Karpas-422 (cell line): ENCODE results near the gene CXCL1. TPM values are rescaled to one million over a fixed set of nuclear protein-coding genes. Genes with fewer than 3 reads are reported as not detected.

Source experiments
- DNase-seq: peaks from one replicate; pipeline ENCODE4 v3.0.0-alpha.2; 2015
- H2AFZ ChIP-seq: fragments of 200-600 bp; sonication (generic); 2 replicates; pipeline ENCODE4 v1.6.1; 2014; ENCODE audit warnings: antibody characterized with exemption, low read length, mixed read lengths
- H3K27ac ChIP-seq: fragments of 200-600 bp; sonication (generic); 2 replicates; pipeline ENCODE4 v1.5.1; 2014; ENCODE audit warnings: mild to moderate bottlenecking, low read length, moderate library complexity
- H3K27me3 ChIP-seq: fragments of 200-600 bp; sonication (generic); 2 replicates; pipeline ENCODE4 v1.6.1; 2014; ENCODE audit warnings: low read length, mixed read lengths
- H3K36me3 ChIP-seq: fragments of 200-600 bp; sonication (generic); 2 replicates; pipeline ENCODE4 v1.6.1; 2014; ENCODE audit warnings: low read length, mixed read lengths; ENCODE audit not compliant: insufficient read depth
- H3K4me1 ChIP-seq: fragments of 200-600 bp; sonication (generic); 2 replicates; pipeline ENCODE4 v1.6.1; 2014; ENCODE audit warnings: mild to moderate bottlenecking, low read length, mixed read lengths
- H3K4me2 ChIP-seq: fragments of 200-600 bp; sonication (generic); 2 replicates; pipeline ENCODE4 v1.6.1; 2014; ENCODE audit warnings: low read length, low read depth, mild to moderate bottlenecking; ENCODE audit not compliant: poor library complexity, severe bottlenecking
- H3K4me3 ChIP-seq: fragments of 200-600 bp; sonication (generic); 2 replicates; pipeline ENCODE4 v1.5.1; 2014; ENCODE audit warnings: mild to moderate bottlenecking, antibody characterized with exemption, low read length, mixed read lengths
- H3K79me2 ChIP-seq: fragments of 200-600 bp; sonication (generic); 2 replicates; pipeline ENCODE4 v1.6.1; 2014; ENCODE audit warnings: mild to moderate bottlenecking, low read length, mixed read lengths
- H3K9ac ChIP-seq: fragments of 200-600 bp; sonication (generic); 2 replicates; pipeline ENCODE4 v1.6.0; 2014; ENCODE audit warnings: low read length
- H3K9me2 ChIP-seq: fragments of 200-600 bp; sonication (generic), shearing (Covaris generic); replicated peaks from 2 replicates; pipeline ENCODE4 v1.6.0; 2014; ENCODE audit warnings: mild to moderate bottlenecking, low read length, moderate library complexity; ENCODE audit not compliant: insufficient read depth
- H3K9me3 ChIP-seq: fragments of 300-700, 200-600 bp; sonication (generic); 2 replicates; pipeline ENCODE4 v1.6.1; 2014; ENCODE audit warnings: low read length, mixed read lengths
- H4K20me1 ChIP-seq: fragments of 200-600 bp; sonication (generic); 2 replicates; pipeline ENCODE4 v1.6.1; 2014; ENCODE audit warnings: mild to moderate bottlenecking, antibody characterized with exemption, low read length, low read depth; ENCODE audit not compliant: insufficient read depth
- total RNA-seq: library from RNA; depleted of rRNA; stranded (reverse); fragments of >200 nt; shearing (Covaris generic); gene quantifications from 2 replicates; pipeline ENCODE4 v1.2.3, GENCODE V29; 2014; ENCODE audit warnings: low replicate concordance

Gene CXCL1
- total RNA-seq, 1 experiment from 2014 or later = not detected

DNA sequence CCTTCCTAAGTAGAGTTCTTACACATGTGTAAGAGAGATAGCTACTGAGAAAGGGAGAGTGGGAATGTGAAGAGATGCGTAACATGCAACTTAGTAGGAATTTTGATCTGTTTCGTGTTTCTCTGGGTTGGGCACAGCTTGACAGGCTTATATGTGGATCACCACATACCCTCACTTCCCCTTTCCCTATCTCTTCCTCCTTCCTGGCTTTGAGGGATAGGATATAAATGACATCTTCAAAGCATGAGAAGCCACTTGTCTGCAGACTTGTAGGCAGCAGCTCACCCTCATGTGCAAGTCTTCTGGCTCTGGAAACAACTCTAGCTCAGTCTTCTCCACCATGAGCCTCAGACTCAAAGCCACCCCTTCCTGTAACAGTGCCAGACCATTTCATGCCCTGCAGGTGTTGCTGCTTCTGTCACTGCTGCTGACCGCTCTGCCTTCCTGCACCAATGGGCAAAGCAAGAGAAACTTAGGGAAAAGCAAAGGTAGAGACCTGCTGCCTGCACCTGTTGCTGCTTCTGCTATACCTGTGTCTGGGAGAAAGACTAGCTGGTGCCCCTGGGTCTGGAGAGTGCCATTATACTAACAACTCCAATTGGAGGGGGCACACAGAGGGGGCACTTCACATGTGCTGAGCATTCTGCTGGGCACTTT lies 21.5 kb upstream of the CXCL1 start:
- no peak overlapping the region for H2AFZ ChIP-seq

DNA sequence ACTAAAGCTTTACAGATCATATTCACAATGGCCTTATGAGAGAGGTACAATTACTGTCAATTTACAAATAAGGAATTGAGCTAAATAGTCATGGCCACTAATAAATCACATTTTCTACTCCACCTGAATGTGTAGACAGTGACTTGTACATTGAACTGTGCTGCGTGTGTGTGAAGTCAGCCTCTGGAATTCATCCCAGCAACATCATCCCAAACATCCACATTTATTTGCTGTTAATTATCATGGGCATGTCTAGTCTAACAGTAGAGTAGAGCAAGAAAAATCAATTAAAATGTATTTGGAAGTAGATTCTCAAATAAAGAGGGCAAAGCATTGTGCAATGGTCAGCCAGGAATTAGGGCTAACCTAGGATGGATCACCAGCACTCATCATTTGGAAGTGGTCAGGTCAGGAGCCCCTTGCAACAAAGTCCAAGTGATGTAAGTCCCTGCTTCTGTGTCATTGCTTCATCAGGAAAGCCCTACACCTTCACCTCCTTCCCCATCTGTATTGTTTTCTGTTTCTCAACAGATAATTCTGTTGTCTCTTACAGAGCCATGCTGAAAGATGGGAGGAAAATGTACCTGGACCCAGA lies 20.9 kb upstream of the CXCL1 start:
- Histone ChIP-seq H3K4me1 (no peaks in the 10 kb centered on the region), H3K79me2 (no peaks in the 10 kb centered on the region), H2AFZ (no peak overlapping the region), H4K20me1 (no peaks in the 10 kb centered on the region), H3K36me3 (no peaks in the 10 kb centered on the region), H3K27me3 (no peaks in the 10 kb centered on the region), H3K4me3 (no peak overlapping the region), H3K27ac (no peak overlapping the region), H3K9me3 (no peaks in the 10 kb centered on the region), H3K9ac (no peak overlapping the region), H3K9me2 (no peaks in the 10 kb centered on the region), H3K4me2 (no peak overlapping the region)
- DNase-seq = no peak

More for the DNA sequence above, 21.5 kb upstream of the CXCL1 start:
- H3K4me2 ChIP-seq = no peak overlapping the region
- H3K9ac ChIP-seq = no peak overlapping the region
- H3K9me2 ChIP-seq = no peaks in the 10 kb centered on the region
- H3K9me3 ChIP-seq = no peaks in the 10 kb centered on the region
- no peaks in the 10 kb centered on the region for H4K20me1 ChIP-seq
- no peaks in the 10 kb centered on the region for H3K27me3 ChIP-seq
- no peaks in the 10 kb centered on the region for H3K4me1 ChIP-seq
- DNase-seq = no peak
- no peak overlapping the region for H3K4me3 ChIP-seq
- H3K27ac ChIP-seq = no peak overlapping the region
- no peaks in the 10 kb centered on the region for H3K36me3 ChIP-seq
- no peaks in the 10 kb centered on the region for H3K79me2 ChIP-seq

DNA sequence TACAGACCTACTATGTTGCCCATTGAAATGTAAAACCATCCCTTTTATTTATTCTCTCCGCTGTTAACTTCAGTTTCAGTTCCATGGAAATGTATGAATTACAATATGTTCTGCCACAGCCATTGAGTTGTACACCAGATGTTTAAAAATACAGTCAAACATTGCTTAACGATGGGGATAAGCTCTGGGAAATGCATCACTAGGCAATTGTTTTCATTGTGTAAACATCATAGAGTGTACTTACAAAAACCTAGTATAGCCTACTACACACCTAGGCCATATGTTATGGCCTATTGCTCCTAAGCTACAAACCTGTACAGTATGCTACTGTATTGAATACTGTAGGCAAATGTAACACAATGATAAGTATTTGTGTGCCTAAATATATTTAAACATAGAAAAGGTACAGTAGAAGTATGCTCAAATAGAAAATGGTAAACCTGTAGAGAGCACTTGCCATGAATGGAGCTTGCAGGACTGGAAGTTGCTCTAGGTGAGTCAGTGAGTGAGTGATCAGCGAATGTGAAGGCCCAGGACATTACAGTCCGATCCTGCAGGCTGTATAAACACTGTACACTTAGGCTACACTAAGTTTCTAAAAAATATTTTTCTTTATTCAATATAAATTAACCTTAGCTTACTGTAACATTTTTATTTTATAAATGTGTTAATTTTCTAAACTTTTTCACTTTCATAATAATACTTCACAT lies 18.8 kb upstream of the CXCL1 start:
- no peaks in the 10 kb centered on the region for H3K9me3 ChIP-seq
- H3K27ac ChIP-seq = no peak overlapping the region
- no peaks in the 10 kb centered on the region for H3K4me1 ChIP-seq
- H4K20me1 ChIP-seq = no peaks in the 10 kb centered on the region
- no peak overlapping the region for H3K9ac ChIP-seq
- no peak for DNase-seq
- no peaks in the 10 kb centered on the region for H3K79me2 ChIP-seq
- no peaks in the 10 kb centered on the region for H3K27me3 ChIP-seq
- H3K36me3 ChIP-seq = no peaks in the 10 kb centered on the region
- no peak overlapping the region for H3K4me2 ChIP-seq
- H3K4me3 ChIP-seq = no peak overlapping the region
- no peak overlapping the region for H2AFZ ChIP-seq
- H3K9me2 ChIP-seq = no peaks in the 10 kb centered on the region

DNA sequence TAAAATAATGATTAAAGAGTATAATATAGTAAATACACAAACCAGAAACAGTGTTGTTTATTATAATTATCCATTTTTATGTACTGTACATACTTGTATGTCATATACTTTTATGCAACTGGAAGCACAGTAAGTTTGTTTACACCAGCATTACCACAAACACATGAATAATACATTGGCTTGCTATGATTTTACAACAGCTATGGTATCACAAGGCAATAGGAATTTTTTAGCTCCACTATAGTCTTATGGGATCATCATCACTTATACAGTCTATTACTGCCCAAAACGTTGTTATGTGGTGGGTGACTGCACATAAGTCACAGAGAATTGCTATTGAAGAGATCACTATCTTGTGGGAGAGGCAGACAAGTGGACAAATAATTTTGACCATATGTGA lies 17.9 kb upstream of the CXCL1 start:
- no peaks in the 10 kb centered on the region for H3K9me3 ChIP-seq
- no peak overlapping the region for H3K27ac ChIP-seq
- no peaks in the 10 kb centered on the region for H3K9me2 ChIP-seq
- no peaks in the 10 kb centered on the region for H4K20me1 ChIP-seq
- DNase-seq = no peak
- no peak overlapping the region for H3K9ac ChIP-seq
- no peak overlapping the region for H3K4me2 ChIP-seq
- no peaks in the 10 kb centered on the region for H3K27me3 ChIP-seq
- H3K4me3 ChIP-seq = no peak overlapping the region
- H3K36me3 ChIP-seq = no peaks in the 10 kb centered on the region
- H2AFZ ChIP-seq = no peak overlapping the region
- H3K4me1 ChIP-seq = no peaks in the 10 kb centered on the region
- H3K79me2 ChIP-seq = no peaks in the 10 kb centered on the region

DNA sequence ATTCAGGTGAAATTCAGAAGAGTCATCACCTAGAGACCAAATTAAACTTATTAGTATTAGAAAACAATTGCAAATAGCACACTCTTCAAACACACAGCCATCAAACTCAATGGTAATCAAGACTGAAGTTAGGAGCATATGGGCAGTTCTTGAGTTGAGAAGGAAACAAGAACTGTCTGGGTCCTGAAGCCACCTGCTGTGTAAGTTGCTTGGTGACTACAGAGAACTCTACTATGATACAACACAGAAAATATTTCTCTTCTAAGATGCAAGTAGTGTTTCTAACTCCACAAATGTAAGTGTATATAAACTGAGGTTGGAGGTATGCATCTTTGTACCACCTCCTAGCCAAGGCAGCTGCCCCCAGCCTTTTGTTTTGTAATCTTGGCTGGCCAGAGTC lies 16.4 kb upstream of the CXCL1 start:
- no peaks in the 10 kb centered on the region for H3K9me2 ChIP-seq
- H3K4me3 ChIP-seq = no peak overlapping the region
- H3K36me3 ChIP-seq = no peaks in the 10 kb centered on the region
- no peaks in the 10 kb centered on the region for H3K79me2 ChIP-seq
- no peaks in the 10 kb centered on the region for H3K27me3 ChIP-seq
- no peak overlapping the region for H2AFZ ChIP-seq
- H3K4me1 ChIP-seq = no peaks in the 10 kb centered on the region
- no peak overlapping the region for H3K9ac ChIP-seq
- no peak overlapping the region for H3K27ac ChIP-seq
- no peak for DNase-seq
- no peaks in the 10 kb centered on the region for H3K9me3 ChIP-seq
- H4K20me1 ChIP-seq = no peaks in the 10 kb centered on the region
- no peak overlapping the region for H3K4me2 ChIP-seq

GRCh38 chr4:73853246-73853704 lies 15.9 kb upstream of the CXCL1 start, which contains the start of gene PF4V1:
Gene PF4V1, plus strand, starts transcription at chr4:73853296. Its CDS starts 67 bp downstream, at chr4:73853363.
- Histone ChIP-seq H3K4me2 (no peak within 1 kb of the TSS), H3K4me3 (no peak within 1 kb of the TSS), H3K4me1 (no peaks in the 10 kb centered on the region), H3K27ac (no peak within 1 kb of the TSS), H3K9ac (no peak within 1 kb of the TSS), H3K36me3 (no peaks in the 10 kb centered on the region), H4K20me1 (no peaks in the 10 kb centered on the region), H3K9me2 (no peaks in the 10 kb centered on the region), H2AFZ (no peak within 1 kb of the TSS), H3K9me3 (no peaks in the 10 kb centered on the region), H3K27me3 (no peaks in the 10 kb centered on the region), H3K79me2 (no peaks in the 10 kb centered on the region)
- no peak for DNase-seq

DNA sequence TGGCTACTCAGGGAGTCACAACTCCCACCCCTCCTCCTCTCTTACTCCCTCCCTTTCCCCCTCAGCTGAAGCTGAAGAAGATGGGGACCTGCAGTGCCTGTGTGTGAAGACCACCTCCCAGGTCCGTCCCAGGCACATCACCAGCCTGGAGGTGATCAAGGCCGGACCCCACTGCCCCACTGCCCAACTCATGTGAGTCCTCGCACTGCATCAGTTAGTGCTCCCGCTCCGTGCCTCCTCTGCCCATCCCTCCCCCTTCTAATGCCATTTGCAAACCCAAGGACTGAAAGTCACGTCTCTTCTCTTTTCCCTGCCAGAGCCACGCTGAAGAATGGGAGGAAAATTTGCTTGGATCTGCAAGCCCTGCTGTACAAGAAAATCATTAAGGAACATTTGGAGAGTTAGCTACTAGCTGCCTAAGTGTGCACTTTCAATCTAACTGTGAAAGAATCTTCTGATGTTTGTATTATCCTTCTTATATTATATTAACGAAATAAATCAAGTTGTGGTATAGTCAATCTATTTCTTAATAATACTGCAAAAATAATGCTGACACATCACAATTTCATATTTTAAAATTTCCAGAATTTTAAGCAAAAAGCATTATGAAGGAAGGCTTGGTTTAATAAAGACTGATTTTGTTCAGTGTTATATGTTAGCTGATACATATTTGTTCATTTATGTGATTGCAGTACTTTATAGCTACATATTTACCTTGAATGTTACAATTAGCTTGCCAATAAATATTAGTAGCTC lies 15.3 kb upstream of the CXCL1 start:
- no peaks in the 10 kb centered on the region for H3K36me3 ChIP-seq
- H3K4me1 ChIP-seq = no peaks in the 10 kb centered on the region
- no peaks in the 10 kb centered on the region for H3K27me3 ChIP-seq
- no peaks in the 10 kb centered on the region for H3K9me3 ChIP-seq
- H3K79me2 ChIP-seq = no peaks in the 10 kb centered on the region
- DNase-seq = no peak
- no peaks in the 10 kb centered on the region for H4K20me1 ChIP-seq
- no peak overlapping the region for H3K27ac ChIP-seq
- no peak overlapping the region for H3K4me3 ChIP-seq
- no peaks in the 10 kb centered on the region for H3K9me2 ChIP-seq
- no peak overlapping the region for H3K9ac ChIP-seq
- H3K4me2 ChIP-seq = no peak overlapping the region
- no peak overlapping the region for H2AFZ ChIP-seq

DNA sequence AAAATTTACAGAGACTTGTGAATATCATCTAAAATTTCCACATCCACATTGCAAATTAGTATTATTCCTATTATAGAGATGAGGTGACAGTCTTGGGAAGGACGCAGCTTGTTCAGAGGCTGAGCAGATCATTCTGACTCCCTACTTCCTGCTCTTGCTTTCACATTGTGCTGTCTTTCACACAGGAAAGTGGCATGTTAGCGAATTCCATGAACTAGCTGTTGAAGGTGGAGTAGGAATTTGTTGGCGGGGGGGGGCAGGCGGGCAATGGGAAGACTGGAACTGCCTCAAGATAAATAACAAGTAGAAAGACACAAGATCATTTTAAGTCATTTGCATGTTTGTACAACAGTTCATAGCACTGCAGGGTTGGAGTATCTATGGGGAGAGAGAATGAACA lies 13.8 kb upstream of the CXCL1 start:
- no peaks in the 10 kb centered on the region for H3K79me2 ChIP-seq
- no peak overlapping the region for H3K4me2 ChIP-seq
- no peaks in the 10 kb centered on the region for H3K36me3 ChIP-seq

More for the DNA sequence above, 13.8 kb upstream of the CXCL1 start:
- no peaks in the 10 kb centered on the region for H3K9me3 ChIP-seq
- no peaks in the 10 kb centered on the region for H4K20me1 ChIP-seq
- no peak for DNase-seq
- H2AFZ ChIP-seq = no peak overlapping the region
- no peak overlapping the region for H3K27ac ChIP-seq
- no peaks in the 10 kb centered on the region for H3K4me1 ChIP-seq
- H3K9me2 ChIP-seq = no peaks in the 10 kb centered on the region
- no peak overlapping the region for H3K9ac ChIP-seq
- no peaks in the 10 kb centered on the region for H3K27me3 ChIP-seq
- H3K4me3 ChIP-seq = no peak overlapping the region
